Suppressor macrophage (primary cell): Measurements from ENCODE around the gene KCNQ5.
A peak's percentile ranks its signal among the peaks of the same experiment; 100 is the strongest.

Experiments used
- DNase-seq, 4 experiments: peaks; one replicate each; pipeline ENCODE4 v3.0.0-alpha.2; 2020 to 2022

The KCNQ5 gene

GRCh38 chr6:73006146-73006545, 384.3 kb downstream of the KCNQ5 start:
- DNase-seq: no peak

- DNase-seq: no peak
These were observed 390.1 kb downstream of the KCNQ5 start for GRCh38 chr6:73011945-73012344.

- DNase-seq: no peak
These were observed 395.6 kb downstream of the KCNQ5 start for GRCh38 chr6:73017476-73017875.

- DNase-seq: no peak
These were observed 402.7 kb downstream of the KCNQ5 start for GRCh38 chr6:73024598-73024997.

GRCh38 chr6:73027691-73028090, 405.8 kb downstream of the KCNQ5 start:
- DNase-seq: no peak

- peak in 3 of 4 experiments; percentile 15 to 37 (median 30) for DNase-seq
These were observed 406.4 kb downstream of the KCNQ5 start for GRCh38 chr6:73028124-73028766.

- DNase-seq: no peak
These were observed 407.1 kb downstream of the KCNQ5 start for GRCh38 chr6:73028893-73029450.

- no peak for DNase-seq
These were observed 408.4 kb downstream of the KCNQ5 start for GRCh38 chr6:73030257-73030656.

GRCh38 chr6:73030791-73031782, 409.2 kb downstream of the KCNQ5 start:
- DNase-seq: peak in 1 of 4 experiments; percentile 10

- no peak for DNase-seq
These were observed 410.7 kb downstream of the KCNQ5 start for GRCh38 chr6:73032586-73032985.

- no peak for DNase-seq
These were observed 414.8 kb downstream of the KCNQ5 start for GRCh38 chr6:73036689-73037088.

- DNase-seq: no peak
These were observed 419.2 kb downstream of the KCNQ5 start for GRCh38 chr6:73041051-73041450.

GRCh38 chr6:73042892-73043291, 421.0 kb downstream of the KCNQ5 start:
- peak in 2 of 4 experiments; percentile 11 to 21 for DNase-seq

GRCh38 chr6:73043446-73043845, 421.6 kb downstream of the KCNQ5 start:
- DNase-seq: no peak

- DNase-seq: no peak
These were observed 423.7 kb downstream of the KCNQ5 start for GRCh38 chr6:73045609-73046008.

- DNase-seq: no peak
These were observed 425.9 kb downstream of the KCNQ5 start for GRCh38 chr6:73047801-73048200.

- DNase-seq: no peak
These were observed 428.2 kb downstream of the KCNQ5 start for GRCh38 chr6:73049971-73050594.

- DNase-seq: no peak
These were observed 428.8 kb downstream of the KCNQ5 start for GRCh38 chr6:73050706-73051105.

GRCh38 chr6:73051147-73051546, 429.3 kb downstream of the KCNQ5 start:
- DNase-seq: no peak

GRCh38 chr6:73054958-73055357, 433.1 kb downstream of the KCNQ5 start:
- DNase-seq: no peak

- no peak for DNase-seq
These were observed 436.9 kb downstream of the KCNQ5 start for GRCh38 chr6:73058736-73059135.

GRCh38 chr6:73062130-73062529, 440.3 kb downstream of the KCNQ5 start:
- no peak for DNase-seq

GRCh38 chr6:73062837-73063236, 441.0 kb downstream of the KCNQ5 start:
- DNase-seq: no peak
